GM21717 (cell line): ENCODE results near the gene CDKN1C.

Experiments used
- ATAC-seq: cut with Tn5 transposase; IDR thresholded peaks from one replicate; pipeline ENCODE4 v1.9.1; 2021; ENCODE audit warnings: mild to moderate bottlenecking, moderate library complexity; ENCODE audit not compliant: unreplicated experiment

Gene CDKN1C

DNA sequence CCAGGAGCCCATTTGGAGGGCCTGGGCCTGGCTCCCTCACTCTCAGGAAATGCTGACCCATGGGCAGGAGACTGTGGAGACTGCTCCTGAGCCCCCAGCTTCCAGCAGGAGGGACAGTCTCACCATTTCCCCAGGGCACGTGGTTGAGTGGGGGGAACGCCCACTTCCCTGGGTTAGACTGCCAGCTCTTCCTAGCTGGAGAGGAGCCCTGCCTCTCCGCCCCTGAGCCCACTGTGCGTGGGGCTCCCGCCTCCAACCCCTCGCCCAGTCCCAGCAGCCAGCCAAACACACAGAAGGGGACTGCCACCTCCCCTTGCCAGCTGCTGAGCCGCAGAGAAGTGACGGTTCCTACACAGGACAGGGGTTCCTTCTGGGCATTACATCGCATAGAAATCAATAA lies 37.1 kb downstream of the CDKN1C start:
- no peak for ATAC-seq

DNA sequence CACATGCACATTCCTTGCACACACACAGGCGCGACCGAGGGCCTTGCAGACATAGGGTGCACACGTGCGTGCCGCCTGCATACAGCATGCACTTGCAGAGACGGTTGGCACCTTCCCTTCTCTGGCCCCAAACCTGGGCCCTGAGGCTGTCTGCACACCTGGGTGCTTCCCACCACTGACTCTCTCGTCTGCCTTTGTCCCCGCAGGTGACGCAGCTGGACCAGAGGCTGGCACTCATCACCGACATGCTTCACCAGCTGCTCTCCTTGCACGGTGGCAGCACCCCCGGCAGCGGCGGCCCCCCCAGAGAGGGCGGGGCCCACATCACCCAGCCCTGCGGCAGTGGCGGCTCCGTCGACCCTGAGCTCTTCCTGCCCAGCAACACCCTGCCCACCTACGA lies 38.0 kb downstream of the CDKN1C start:
- no peak for ATAC-seq

DNA sequence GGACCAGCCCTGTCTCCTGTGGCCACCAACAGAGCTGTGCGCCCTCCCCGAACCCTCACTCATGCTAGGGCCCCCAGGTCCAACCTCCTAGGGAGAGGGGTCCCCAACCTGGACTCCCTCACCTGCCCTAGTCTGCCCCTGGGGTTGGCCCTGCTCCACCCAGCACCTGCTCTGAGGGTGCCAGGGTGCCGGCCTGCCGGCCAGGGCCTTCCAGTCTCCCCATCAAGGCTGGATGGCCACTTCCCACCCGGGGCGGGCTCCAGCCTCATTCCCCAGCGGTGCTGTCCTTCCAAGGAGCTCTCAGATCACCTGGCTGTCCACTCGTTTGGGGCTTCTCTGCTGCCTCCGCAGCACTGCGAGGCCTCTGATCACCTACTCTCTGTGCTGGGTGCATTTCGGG lies 39.1 kb downstream of the CDKN1C start:
- no peak for ATAC-seq

DNA sequence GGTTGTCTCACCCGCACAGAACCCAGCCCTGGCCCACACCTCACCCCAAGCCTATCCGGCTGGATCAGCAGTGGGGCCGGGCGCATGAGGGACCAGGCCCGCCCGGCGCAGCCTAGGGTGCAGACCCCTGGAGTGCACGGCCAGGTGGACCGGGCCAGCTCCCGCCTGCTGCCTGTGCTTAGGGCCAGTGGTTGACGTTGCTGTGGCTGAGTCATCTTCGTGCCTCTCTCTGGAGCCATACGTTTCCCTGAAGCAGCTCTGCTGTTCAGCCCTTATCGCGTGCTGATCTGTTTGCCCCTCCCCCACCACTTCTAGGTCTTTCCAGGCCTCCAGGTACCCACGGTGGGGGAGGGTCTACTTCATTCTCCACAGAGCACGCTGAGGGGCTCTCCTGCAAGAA lies 39.5 kb downstream of the CDKN1C start:
- no peak for ATAC-seq

DNA sequence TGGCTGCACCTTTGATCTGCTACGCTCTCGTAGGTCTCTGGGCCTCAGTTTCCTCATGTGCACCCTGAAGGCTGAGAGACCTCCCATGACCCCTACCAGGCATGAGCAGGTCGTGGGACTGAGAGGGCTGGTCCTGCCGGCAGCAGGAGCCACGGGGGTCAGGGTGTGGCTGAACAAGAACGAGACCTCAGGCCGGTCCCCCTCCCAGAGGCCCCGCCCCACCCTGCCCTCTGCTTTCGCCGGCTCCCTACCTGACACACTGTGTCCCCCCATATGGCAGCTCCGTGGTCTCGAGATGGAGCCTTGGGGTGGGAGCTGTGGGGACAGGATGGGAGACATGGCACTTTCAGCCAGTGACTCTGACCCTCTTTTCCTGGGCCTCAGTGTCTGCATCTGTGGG lies 40.6 kb downstream of the CDKN1C start:
- ATAC-seq: no peak

DNA sequence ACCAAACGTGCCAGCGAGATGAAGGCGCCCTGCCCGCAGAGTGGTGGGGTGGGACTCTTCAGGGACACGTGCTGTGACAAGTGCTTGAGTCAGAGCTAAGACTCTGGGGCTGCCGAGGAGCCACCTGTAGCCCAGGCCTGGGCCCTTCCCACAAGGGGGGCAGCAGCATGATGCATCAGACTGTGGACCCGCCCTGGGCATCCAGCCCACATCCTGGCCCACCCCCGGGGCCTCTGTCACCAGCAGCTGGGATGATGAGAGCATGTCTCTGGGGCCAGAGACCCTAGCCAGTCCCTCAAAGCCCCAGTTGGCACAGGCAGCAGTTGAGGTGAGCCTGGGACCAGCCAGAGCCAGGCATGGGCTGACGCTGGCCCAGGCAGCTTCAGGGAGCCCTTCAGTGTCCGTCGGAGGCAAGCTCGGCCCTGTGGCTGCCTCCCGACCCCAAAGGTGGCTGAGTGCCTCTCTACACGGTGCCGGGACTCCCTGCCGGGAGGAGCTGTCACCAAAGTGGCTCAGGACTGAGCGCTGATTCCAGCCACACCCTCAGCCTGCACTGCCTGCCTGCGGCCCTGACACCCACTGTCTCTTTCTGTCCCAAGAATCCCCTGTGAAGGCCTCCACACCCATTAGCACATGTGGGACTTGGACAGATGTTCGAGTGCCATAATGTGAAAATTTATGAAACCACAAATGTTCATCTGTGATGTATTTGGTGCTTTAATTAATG lies 41.3 kb downstream of the CDKN1C start:
- no peak for ATAC-seq

DNA sequence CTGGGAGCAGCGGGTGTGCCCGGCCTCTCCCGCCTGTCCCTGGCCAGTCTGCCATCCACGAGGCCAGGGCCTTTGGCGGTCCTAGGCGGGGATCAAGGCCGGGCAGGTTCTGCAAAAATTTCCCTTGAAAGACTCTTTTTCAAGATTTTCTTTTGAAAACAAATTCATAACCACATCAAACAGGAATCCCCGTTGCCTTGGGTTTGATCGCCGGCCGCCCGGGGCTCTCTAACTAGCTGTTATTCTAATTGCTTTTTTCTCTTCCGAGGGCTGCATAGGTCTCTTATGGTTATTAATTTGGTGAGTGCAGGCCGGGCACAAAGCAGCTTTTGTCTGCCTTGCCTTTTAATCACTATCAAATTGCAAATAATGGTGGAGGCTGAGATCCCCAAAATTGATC lies 42.0 kb downstream of the CDKN1C start:
- no peak for ATAC-seq

DNA sequence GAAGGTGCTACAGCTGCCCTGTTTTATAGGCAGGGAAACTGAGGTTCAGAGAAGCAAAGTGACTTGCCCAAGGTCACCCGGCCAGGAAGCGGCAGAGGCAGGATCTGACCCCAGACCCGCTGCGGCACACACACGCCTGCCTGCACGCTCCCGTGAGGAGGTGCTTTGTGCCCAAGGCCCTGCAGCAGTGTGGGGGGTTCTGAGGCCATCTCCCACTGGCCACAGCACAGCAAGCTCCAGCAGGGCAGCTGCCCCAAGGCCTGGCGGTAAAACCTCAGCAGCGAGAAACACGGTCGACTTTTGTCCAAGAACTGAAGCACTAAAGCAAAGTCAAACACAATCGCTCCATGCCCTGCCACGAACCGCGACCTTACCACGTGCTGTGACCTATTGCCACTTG lies 42.7 kb downstream of the CDKN1C start:
- ATAC-seq: no peak

DNA sequence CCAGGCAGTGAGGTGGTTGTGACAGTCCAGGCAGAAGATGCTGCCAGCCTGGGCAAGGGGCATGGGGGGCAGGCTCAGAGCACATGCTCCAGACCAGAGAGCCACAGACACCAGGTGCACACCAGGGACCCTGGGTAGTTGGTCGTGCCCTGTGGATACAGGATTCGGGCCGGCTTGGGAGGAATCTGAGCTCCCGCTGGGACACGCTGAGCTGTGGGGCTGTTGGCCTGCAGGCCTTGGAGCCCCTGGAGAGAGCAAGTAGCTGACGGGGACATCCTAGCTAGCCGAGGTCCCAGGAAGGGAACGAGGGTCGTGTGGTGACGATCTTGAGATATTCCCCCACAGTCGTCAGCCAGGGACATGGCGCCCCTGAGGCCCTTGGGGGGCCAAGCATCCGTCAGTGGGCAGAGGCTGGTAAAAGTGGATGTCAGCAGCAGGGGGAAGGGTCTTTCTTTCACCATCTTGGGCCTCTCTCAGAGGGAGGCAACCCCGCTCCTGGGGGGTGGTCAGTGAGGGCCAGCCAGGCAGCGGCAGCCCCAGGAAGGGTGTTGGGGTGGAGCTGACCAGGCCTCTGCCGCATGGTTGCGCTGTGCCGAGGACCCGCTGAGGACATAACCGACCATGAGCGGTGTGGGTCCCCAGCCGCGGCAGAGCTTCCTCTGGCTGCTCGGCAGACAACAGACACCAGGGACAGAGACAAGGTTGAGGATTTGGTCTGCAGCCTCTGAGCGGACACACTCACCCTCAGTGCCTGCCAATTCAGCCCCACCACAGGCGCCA lies 44.0 kb downstream of the CDKN1C start:
- no peak for ATAC-seq

DNA sequence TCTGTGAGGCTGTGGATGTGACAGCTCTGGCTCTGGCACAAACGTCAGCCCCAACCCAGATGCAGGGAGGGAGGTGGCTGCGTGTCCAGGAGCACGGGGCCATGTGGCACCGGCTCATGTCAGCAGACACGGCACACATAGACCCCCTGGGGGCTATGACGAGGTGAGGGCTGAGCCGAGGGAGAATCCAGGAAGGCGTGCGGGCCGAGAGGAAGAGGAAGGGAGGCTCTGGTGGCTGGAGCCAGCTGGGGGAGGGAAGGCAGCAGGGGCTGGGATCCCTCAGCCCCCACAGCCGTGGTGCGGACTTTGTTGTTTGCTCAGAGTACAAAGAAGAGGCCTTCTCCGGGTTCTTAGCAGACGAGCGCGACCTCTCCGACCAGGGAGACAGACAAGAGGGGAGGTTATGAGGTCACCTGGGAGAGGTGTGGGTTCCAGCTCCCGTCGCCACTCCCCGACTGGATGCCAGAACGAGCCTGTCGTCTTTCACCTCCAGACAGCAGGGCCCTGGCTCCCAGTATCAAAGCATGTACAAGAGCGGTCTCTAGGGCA lies 46.1 kb downstream of the CDKN1C start:
- no peak for ATAC-seq

DNA sequence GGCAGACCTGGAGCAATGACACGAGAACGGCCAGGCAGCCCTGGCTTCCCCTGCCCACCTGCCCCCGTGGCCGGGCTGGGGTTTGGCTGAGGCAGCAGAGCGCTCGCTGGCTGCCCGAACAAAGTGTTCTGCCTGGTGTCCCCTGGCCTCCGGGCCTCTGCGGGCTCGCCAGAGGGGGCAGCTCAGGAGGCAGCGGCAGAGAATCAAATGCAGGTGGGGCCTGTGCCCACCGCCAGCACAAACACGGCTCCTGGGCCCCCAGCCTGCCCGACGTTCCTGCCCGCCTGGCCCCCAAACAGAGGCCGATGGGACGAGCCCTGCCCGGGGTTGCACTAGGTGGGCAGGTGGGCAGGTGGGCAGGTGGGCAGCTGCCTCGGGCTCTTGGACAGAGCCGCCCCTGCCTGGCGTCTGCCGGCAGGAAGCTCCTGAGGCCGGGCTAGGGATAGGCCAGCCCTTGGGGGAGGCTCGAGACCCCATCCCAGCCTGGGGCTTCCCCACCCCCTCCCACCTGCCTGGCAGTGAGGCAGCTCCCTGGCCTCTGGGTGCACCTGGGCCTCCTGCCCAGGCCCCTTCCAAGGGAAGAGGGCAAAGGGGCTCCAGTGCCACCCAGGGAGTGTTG lies 46.8 kb downstream of the CDKN1C start:
- ATAC-seq: no peak

DNA sequence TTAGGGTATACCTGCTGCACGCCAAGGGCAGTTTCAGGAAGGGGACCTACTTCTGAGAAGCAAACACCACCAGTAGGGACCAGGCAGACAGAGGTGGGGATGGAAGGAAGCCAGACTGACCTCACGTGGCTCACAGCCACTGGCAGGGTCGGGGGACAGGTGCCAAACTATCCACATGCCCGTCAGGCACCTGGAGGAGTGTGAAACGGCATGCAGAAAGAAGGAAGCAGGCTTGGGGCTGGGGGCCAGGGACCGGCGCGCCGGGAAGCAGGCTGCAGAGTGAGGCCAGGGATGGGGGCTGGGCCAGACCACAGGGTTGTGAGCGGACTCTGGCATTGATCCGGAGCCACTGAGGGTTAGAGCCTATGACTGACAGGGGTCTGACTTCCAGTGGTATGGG lies 47.5 kb downstream of the CDKN1C start:
- no peak for ATAC-seq

DNA sequence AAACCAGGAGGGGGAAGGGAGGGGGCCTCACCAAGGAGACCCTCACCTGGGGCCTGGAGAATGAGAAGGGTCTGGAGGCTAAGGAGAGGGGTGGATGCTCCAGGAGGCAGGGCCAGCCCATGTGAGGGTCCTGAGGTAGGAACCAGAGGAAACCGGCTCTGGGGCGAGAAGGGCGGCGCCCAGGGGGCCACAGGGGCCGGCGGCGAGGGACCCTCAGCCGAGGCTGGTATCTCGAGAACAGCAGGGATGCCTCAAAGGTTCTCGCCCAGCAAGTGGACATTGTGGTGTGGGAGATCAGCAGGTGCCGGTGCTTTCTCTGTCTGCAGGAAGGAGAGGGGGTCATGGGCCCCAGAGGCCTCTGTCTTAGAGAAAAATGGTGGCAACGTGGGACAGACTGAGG lies 47.9 kb downstream of the CDKN1C start:
- no peak for ATAC-seq

DNA sequence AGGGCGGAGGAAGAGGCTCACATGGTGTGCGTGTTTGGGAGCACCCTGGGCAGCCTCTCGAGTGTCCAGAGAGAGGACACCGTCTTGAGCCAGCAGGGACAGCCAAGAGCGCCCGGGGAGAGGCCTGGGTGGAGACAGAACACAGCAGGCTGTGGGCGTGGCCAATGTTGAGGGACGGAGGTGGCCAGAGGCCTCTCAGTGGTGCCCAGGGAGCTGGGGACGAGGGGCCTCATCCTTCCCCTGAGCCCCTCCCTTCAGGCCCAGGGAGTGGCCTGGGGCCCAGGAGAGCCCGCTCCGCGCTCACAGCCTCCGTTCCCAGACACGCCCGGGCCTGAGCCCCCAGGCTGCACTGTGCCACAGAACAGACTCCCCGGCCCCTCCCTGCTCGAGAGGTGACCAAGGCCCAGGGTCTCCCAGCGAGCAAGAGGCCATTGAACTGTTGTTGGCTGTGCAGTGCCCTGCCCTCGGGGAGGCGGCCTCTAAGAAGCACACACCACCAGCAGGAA lies 48.4 kb downstream of the CDKN1C start:
- no peak for ATAC-seq

DNA sequence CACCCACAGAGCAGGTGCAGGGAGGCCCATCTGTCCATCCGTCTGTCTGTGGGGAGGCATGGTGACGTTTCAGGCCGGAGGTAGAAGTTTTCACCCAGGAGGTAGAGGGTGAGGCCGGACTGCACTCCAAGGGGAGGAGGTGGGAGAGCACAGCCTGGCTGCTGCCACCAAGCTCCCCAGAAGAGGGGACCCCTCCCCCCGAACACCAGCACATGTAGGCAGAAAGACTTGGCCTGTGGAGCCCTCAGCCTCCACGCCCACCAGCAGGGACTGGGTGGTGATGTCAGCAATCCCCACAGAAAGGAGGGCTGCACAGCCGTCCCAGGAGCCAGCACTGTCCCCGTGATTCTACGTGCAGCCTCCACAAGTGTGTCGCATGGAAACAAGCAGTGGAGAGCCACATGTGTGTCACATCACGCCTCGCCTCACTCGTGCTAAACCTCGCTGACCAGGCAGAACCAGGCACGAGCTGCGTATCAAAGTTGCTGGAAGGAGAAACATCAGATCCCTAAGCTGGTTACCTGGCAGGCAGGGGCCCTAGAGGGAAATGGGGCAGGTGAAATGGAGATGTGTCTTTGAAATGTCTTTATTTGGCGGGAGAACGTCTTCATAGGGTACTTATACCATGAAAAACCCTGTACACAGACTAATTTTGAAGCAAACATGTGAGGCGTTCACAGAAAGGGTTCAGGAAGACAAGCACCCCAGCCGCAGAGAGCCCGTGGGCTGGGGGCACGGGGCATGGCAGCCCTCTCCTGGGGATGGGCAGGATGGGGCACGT lies 49.1 kb downstream of the CDKN1C start:
- ATAC-seq: no peak

DNA sequence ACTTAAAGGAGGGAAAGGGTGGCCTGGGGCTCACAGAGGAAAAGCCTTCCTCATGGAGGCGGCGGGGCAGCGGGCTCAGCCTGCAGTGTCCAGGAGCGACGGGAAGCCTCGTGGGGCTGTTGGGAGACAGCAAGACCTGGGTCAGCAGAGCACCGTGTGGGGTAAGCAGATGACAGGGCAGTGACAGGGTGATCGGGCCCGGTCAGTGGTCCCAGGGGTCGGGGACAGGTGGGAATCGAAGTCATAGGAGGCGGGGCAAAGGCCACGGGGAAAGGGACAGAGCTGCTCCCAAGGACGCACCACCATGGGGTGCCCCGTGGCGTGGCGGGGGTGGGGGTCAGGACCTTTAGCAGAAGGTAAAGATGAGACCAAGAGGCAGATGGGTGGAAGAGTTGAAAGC lies 49.8 kb downstream of the CDKN1C start:
- no peak for ATAC-seq

DNA sequence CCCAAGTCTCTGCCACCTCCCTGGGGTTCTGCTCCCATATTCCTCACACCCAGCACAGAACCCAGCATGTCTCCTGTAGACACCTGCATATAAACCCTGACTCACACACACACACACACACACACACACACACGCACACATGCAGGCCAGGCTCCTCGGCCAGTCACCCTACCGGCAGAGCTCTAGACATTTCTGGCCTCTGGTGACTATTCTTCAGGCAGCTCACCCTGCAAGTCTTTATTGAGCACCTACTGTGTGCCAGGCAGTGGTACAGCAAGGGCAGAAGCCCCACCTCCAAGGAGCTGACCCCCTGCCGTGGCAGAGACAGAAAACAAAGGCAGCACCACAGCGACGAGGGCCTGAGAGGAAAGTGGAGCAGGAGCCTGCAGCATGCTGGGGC lies 50.3 kb downstream of the CDKN1C start:
- ATAC-seq: no peak

DNA sequence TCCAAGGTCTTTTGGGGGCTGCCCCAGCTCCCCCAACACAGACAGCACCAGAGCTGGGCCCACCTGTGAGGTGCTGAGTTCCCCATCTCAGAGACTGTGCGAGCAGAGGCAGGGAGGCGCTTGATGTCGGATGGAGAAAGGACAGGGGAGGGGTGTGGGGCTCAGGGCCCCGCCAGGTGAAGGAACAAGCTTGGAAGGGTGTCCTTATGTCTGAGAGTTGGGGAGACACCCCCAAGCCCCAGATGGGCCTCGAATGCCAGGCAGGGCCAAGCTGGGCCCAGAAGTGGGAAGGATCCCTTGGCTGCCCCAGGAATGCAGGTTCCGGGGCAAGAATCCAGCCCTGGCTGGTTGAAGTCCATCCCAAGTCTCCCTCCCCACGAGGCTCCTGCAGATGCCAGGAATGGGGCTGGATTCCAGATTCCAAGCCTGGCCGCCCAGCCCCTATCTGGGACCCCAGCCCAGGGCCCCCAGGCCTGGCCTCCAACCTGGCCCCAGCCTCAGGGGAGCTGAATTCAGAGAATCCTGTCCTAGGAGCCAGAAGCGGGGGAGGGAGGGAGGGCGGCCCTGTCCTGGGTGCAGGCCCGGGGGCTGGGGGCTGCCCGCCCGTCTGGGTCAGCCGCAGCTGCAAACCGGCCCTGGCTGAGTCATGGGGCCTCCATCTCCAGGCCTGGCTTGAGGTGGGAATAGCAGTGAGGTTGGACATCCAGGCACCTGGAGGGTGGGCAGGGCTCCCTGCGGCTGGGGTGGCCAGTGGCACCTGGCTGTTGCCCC lies 50.9 kb downstream of the CDKN1C start:
- no peak for ATAC-seq

DNA sequence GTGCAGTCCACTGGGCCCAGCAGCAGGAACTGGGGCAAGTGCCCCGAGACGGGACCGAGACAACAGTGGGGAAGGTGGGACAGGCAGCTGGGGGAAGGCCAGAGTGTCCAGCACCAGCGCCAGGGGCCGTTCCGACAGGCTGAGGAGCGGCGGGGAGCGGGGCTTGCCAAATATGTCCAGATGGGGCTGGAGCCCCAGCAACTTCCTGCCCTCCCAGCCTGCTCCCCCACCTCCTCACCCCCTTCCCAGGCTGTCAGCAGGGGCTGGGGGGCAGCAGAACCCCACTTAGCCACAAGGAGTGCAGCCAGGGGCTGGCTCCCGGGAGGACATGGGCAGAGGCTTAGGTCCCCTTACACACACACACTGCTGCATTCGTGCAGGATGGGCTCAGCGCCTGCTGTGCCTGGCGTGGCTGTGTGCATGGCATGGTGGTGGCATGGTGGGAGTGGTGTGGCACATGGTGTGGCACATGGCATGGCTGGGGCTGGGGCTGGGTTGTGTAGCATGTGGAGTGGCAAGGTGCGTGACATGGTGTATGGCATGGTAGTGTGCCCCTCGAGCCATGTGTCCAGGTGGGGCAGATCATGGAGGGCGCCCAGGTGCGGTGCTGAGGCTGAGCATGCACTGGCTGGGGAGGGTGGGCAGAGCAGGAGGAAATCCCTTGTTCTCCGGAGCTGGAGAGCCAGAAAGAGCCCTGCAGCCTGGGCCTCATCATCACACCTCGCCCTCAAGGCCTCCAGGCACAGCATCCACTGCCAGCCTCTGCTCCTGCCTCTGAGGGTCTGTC lies 51.7 kb downstream of the CDKN1C start:
- no peak for ATAC-seq
